Naive B cell (primary cell): ENCODE results near the gene CD163. TPM values are rescaled to one million over a fixed set of nuclear protein-coding genes. Genes with fewer than 3 reads are reported as not detected.
"Not testable (repeated sequence)": the region's sequence is repeated elsewhere in the genome, so short reads cannot be mapped to it uniquely, and the experiment has no call there.

ENCODE experiments used
- ATAC-seq, 2 donors: fragments of 150-1000 bp; cut with Tn5 transposase; 2 replicates each; pipeline ENCODE4 v1.10.0; 2021; ENCODE audit warnings: low read depth in 2 of 2, mild to moderate bottlenecking in 2 of 2, moderate library complexity in 2 of 2
- DNase-seq: peaks from one replicate; pipeline ENCODE4 v3.0.0; 2022
- H3K27ac Mint-ChIP-seq, 6 donors: one replicate each; pipeline ENCODE4 v1.8.0; 2020 to 2022; ENCODE audit warnings: mild to moderate bottlenecking in 6 of 6, mixed read lengths in 6 of 6, moderate library complexity in 5 of 6, inconsistent platforms in 2 of 6
- H3K27me3 Mint-ChIP-seq, 3 donors: one replicate each; pipeline ENCODE4 v1.8.0; 2021 to 2022; ENCODE audit warnings: mixed read lengths in 3 of 3, mild to moderate bottlenecking in 1 of 3
- H3K36me3 Mint-ChIP-seq, 2 donors: one replicate each; pipeline ENCODE4 v1.8.0; 2020 to 2022; ENCODE audit warnings: mixed read lengths in 2 of 2, inconsistent platforms in 1 of 2, mild to moderate bottlenecking in 1 of 2
- H3K4me1 Mint-ChIP-seq, 3 donors: one replicate each; pipeline ENCODE4 v1.8.0; 2020 to 2022; ENCODE audit warnings: mixed read lengths in 3 of 3, inconsistent platforms in 1 of 3, mild to moderate bottlenecking in 1 of 3, moderate library complexity in 1 of 3
- H3K4me3 Mint-ChIP-seq, 8 donors: one replicate each; pipeline ENCODE4 v1.8.0; 2020 to 2022; ENCODE audit warnings: mild to moderate bottlenecking in 8 of 8, mixed read lengths in 8 of 8, moderate library complexity in 8 of 8, inconsistent platforms in 2 of 8
- H3K9me3 Mint-ChIP-seq, 7 donors: one replicate each; pipeline ENCODE4 v1.8.0; 2020 to 2022; ENCODE audit warnings: mixed read lengths in 7 of 7, mild to moderate bottlenecking in 5 of 7, inconsistent platforms in 2 of 7, moderate library complexity in 1 of 7
- polyA plus RNA-seq, 6 donors: library from polyadenylated mRNA; unstranded; fragments of 300-500 nt; fragmentation: Illumina TruSeq; gene quantifications; one replicate each; pipeline ENCODE4 v1.2.3, GENCODE V29; 2021; ENCODE audit warnings: low read depth in 6 of 6

CD163 gene
- polyA plus RNA-seq: under 1 TPM in 3 of 6 donors, not detected in 3; 0.19 to 0.35 (median 0.32) TPM

GRCh38 chr12:7503686-7504415 is at the start of gene CD163:
Gene CD163, minus strand, starts transcription at chr12:7503777. Its CDS starts 87 bp downstream, at chr12:7503690.
- H3K4me1 Mint-ChIP-seq: no peaks in the 10 kb centered on the region

GRCh38 chr12:7542813-7543212 is 39.2 kb upstream of the CD163 start:
- Mint-ChIP-seq H3K27me3 (peaks cover 5 to 29% (median 25%) of the 10 kb centered on the region in 3 donors), H3K4me3 (no peak overlapping the region), H3K4me1 (no peaks in the 10 kb centered on the region), H3K27ac (no peak overlapping the region), H3K9me3 (peaks cover 0 to 19% (median 5%) of the 10 kb centered on the region in 7 donors), H3K36me3 (peaks cover 0 to 9% of the 10 kb centered on the region in 2 donors)
- DNase-seq (no peak), ATAC-seq (no peak)

More at GRCh38 chr12:7503686-7504415, at the start of gene CD163:
- Mint-ChIP-seq H3K27me3 (peaks cover 12 to 24% (median 20%) of the 10 kb centered on the region in 3 donors), H3K9me3 (peaks cover 0 to 9% (median 4%) of the 10 kb centered on the region in 7 donors), H3K27ac (no peak within 1 kb of the TSS), H3K4me3 (no peak within 1 kb of the TSS), H3K36me3 (no peaks in the 10 kb centered on the region)
- DNase-seq: no peak
- no peak for ATAC-seq

- peaks cover 0 to 16% (median 5%) of the 10 kb centered on the region in 7 donors for H3K9me3 Mint-ChIP-seq
- no peak overlapping the region for H3K4me3 Mint-ChIP-seq
- no peak for ATAC-seq
- no peaks in the 10 kb centered on the region for H3K4me1 Mint-ChIP-seq
- H3K27me3 Mint-ChIP-seq: peaks cover 5 to 28% (median 25%) of the 10 kb centered on the region in 3 donors
- H3K27ac Mint-ChIP-seq: peak overlapping the region in 1 of 6 donors; percentile 43
- H3K36me3 Mint-ChIP-seq: peaks cover 0 to 9% of the 10 kb centered on the region in 2 donors
- DNase-seq: no peak
Measured at GRCh38 chr12:7542046-7542445, 38.5 kb upstream of the CD163 start.

- Mint-ChIP-seq H3K4me1 (no peaks in the 10 kb centered on the region), H3K4me3 (no peak overlapping the region), H3K9me3 (peaks cover 0 to 3% (median 0%) of the 10 kb centered on the region in 7 donors), H3K27me3 (peaks cover 2 to 11% (median 8%) of the 10 kb centered on the region in 3 donors), H3K36me3 (no peaks in the 10 kb centered on the region), H3K27ac (no peak overlapping the region)
- DNase-seq (no peak), ATAC-seq (no peak)
Measured at GRCh38 chr12:7514416-7514815, 10.8 kb upstream of the CD163 start.

GRCh38 chr12:7512553-7512952 is 9.0 kb upstream of the CD163 start:
- Mint-ChIP-seq H3K27me3 (peaks cover 8 to 26% (median 8%) of the 10 kb centered on the region in 3 donors), H3K4me1 (no peaks in the 10 kb centered on the region), H3K4me3 (no peak overlapping the region), H3K9me3 (peaks cover 0 to 5% (median 0%) of the 10 kb centered on the region in 7 donors), H3K27ac (no peak overlapping the region), H3K36me3 (no peaks in the 10 kb centered on the region)
- ATAC-seq: no peak
- DNase-seq: no peak

GRCh38 chr12:7509793-7510470 is 6.4 kb upstream of the CD163 start:
- H3K4me3 Mint-ChIP-seq, ATAC-seq, DNase-seq, H3K9me3 Mint-ChIP-seq, H3K27ac Mint-ChIP-seq, H3K36me3 Mint-ChIP-seq, H3K4me1 Mint-ChIP-seq: not testable (repeated sequence)
- peaks cover 8 to 26% (median 8%) of the 10 kb centered on the region in 3 donors for H3K27me3 Mint-ChIP-seq

- no peak overlapping the region for H3K27ac Mint-ChIP-seq
- ATAC-seq (no peak), DNase-seq (no peak)
- H3K36me3 Mint-ChIP-seq: no peaks in the 10 kb centered on the region
- no peaks in the 10 kb centered on the region for H3K4me1 Mint-ChIP-seq
- H3K4me3 Mint-ChIP-seq: no peak overlapping the region
- H3K27me3 Mint-ChIP-seq: peaks cover 11 to 31% (median 29%) of the 10 kb centered on the region in 3 donors
- H3K9me3 Mint-ChIP-seq: peaks cover 0 to 9% (median 2%) of the 10 kb centered on the region in 7 donors
Measured at GRCh38 chr12:7502612-7503011, 965 bp downstream of the CD163 start.

GRCh38 chr12:7501031-7501588 is 2.5 kb downstream of the CD163 start:
- Mint-ChIP-seq H3K9me3 (peaks cover 0 to 9% (median 0%) of the 10 kb centered on the region in 7 donors), H3K27me3 (peaks cover 15 to 41% (median 38%) of the 10 kb centered on the region in 3 donors), H3K4me1 (no peaks in the 10 kb centered on the region), H3K27ac (no peak overlapping the region), H3K4me3 (no peak overlapping the region), H3K36me3 (no peaks in the 10 kb centered on the region)
- DNase-seq: no peak
- ATAC-seq: no peak

- no peak for ATAC-seq
- Mint-ChIP-seq H3K4me3 (no peak overlapping the region), H3K27ac (peak overlapping the region in 1 of 6 donors; percentile 13), H3K9me3 (peaks cover 0 to 2% (median 0%) of the 10 kb centered on the region in 7 donors), H3K4me1 (no peaks in the 10 kb centered on the region), H3K27me3 (peaks cover 15 to 41% (median 38%) of the 10 kb centered on the region in 3 donors), H3K36me3 (no peaks in the 10 kb centered on the region)
- no peak for DNase-seq
Measured at GRCh38 chr12:7499636-7500035, 3.9 kb downstream of the CD163 start.

GRCh38 chr12:7498809-7499208 is 4.8 kb downstream of the CD163 start:
- ATAC-seq (no peak), DNase-seq (no peak)
- Mint-ChIP-seq H3K27me3 (peaks cover 15 to 41% (median 38%) of the 10 kb centered on the region in 3 donors), H3K36me3 (no peaks in the 10 kb centered on the region), H3K9me3 (peaks cover 0 to 2% (median 0%) of the 10 kb centered on the region in 7 donors), H3K27ac (no peak overlapping the region), H3K4me1 (no peaks in the 10 kb centered on the region), H3K4me3 (no peak overlapping the region)

GRCh38 chr12:7497661-7498060 is 5.9 kb downstream of the CD163 start:
- no peak for DNase-seq
- no peak overlapping the region for H3K4me3 Mint-ChIP-seq
- H3K4me1 Mint-ChIP-seq: no peaks in the 10 kb centered on the region
- no peaks in the 10 kb centered on the region for H3K36me3 Mint-ChIP-seq
- H3K27ac Mint-ChIP-seq: no peak overlapping the region
- no peak for ATAC-seq
- peaks cover 15 to 44% (median 35%) of the 10 kb centered on the region in 3 donors for H3K27me3 Mint-ChIP-seq
- H3K9me3 Mint-ChIP-seq: peaks cover 0 to 2% (median 0%) of the 10 kb centered on the region in 7 donors

- H3K36me3 Mint-ChIP-seq: no peaks in the 10 kb centered on the region
- no peaks in the 10 kb centered on the region for H3K4me1 Mint-ChIP-seq
- peaks cover 24 to 46% (median 27%) of the 10 kb centered on the region in 3 donors for H3K27me3 Mint-ChIP-seq
- H3K9me3 Mint-ChIP-seq: peaks cover 0 to 2% (median 0%) of the 10 kb centered on the region in 7 donors
- no peak overlapping the region for H3K4me3 Mint-ChIP-seq
- H3K27ac Mint-ChIP-seq: no peak overlapping the region
- ATAC-seq: no peak
- no peak for DNase-seq
Measured at GRCh38 chr12:7496451-7496850, 7.1 kb downstream of the CD163 start.

GRCh38 chr12:7495136-7495535 is 8.4 kb downstream of the CD163 start:
- DNase-seq: no peak
- Mint-ChIP-seq H3K4me1 (no peaks in the 10 kb centered on the region), H3K27me3 (peaks cover 20 to 47% (median 24%) of the 10 kb centered on the region in 3 donors), H3K36me3 (no peaks in the 10 kb centered on the region), H3K27ac (no peak overlapping the region), H3K4me3 (no peak overlapping the region), H3K9me3 (peaks cover 0 to 2% (median 0%) of the 10 kb centered on the region in 7 donors)
- ATAC-seq: no peak
